GM23248 (cell line): Measurements from ENCODE around the gene VAMP4.

Experiments
- EZH2 ChIP-seq: fragments of 200-600 bp; sonication (generic); IDR thresholded peaks from 2 replicates; pipeline ENCODE4 v1.6.1; 2018; ENCODE audit warnings: antibody characterized with exemption, mild to moderate bottlenecking; ENCODE audit not compliant: insufficient read depth, poor library complexity, severe bottlenecking
- EZH2phosphoT487 ChIP-seq: fragments of 200-600 bp; sonication (generic); IDR thresholded peaks from 2 replicates; pipeline ENCODE4 v1.6.1; 2018; ENCODE audit warnings: antibody characterized with exemption, moderate library complexity, mild to moderate bottlenecking, low read depth; ENCODE audit not compliant: insufficient read depth

DNA sequence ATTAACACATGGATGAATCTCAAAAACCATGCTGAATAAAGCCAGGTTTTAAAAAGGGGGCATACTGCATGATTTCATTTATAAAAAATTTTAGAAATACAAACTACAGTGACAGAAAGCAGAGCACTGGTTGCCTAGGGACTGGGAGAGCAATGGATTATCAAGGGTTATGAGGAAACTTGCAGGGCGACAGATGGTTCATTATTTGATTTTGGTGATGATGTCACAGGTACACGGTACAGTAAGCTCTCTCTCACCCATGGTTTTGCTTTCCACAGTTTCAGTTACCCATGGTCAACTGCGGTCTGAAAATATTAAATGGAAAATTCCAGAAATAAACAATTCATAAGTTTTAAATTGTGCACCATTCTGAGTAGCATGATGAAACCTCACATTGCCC lies 14.1 kb downstream of the VAMP4 start:
- TF ChIP-seq EZH2 (no peak), EZH2phosphoT487 (no peak)
